Activated CD4-positive, alpha-beta memory T cell treated with anti-CD3 and anti-CD28 coated beads, Interleukin-2, amount 10 ng/mL, durations not matched to agents 7 days and 5 days (primary cell): ENCODE data around the gene RNF44. TPM values are rescaled to one million over a fixed set of nuclear protein-coding genes. Genes with fewer than 3 reads are reported as not detected.

ENCODE experiments used
- CTCF ChIA-PET: fragments of 350-600 bp; sonication (Branson Sonifier 250); formaldehyde crosslinking; loops from one replicate; lab custom pipeline; 2021; ENCODE audit warnings: antibody characterized with exemption, inconsistent platforms; lab: Charles Lee
- POLR2A ChIA-PET: fragments of 350-600 bp; sonication (Branson Sonifier 250); formaldehyde crosslinking; loops from one replicate; lab custom pipeline; 2021; ENCODE audit warnings: antibody characterized with exemption; lab: Charles Lee
- DNase-seq: peaks from one replicate; pipeline ENCODE4 v3.0.0-alpha.2; 2020
- H3K27ac Mint-ChIP-seq: one replicate; pipeline ENCODE4 v1.8.0; 2021; ENCODE audit warnings: mild to moderate bottlenecking, mixed read lengths
- H3K27me3 Mint-ChIP-seq: one replicate; pipeline ENCODE4 v1.8.0; 2021; ENCODE audit warnings: mixed read lengths
- H3K36me3 Mint-ChIP-seq: one replicate; pipeline ENCODE4 v1.8.0; 2021; ENCODE audit warnings: low read depth, mixed read lengths
- H3K4me1 Mint-ChIP-seq: one replicate; pipeline ENCODE4 v1.8.0; 2021; ENCODE audit warnings: mixed read lengths
- H3K4me3 Mint-ChIP-seq: one replicate; pipeline ENCODE4 v1.8.0; 2021; ENCODE audit warnings: mild to moderate bottlenecking, mixed read lengths
- H3K9me3 Mint-ChIP-seq: one replicate; pipeline ENCODE4 v1.8.0; 2021; ENCODE audit warnings: mixed read lengths
- total RNA-seq, 2 experiments: library from RNA; stranded (reverse); gene quantifications; one replicate each; pipeline ENCODE4 v1.2.3, GENCODE V29; 2021

RNF44 gene
- total RNA-seq, 2 experiments from 2014 or later: 142 to 143 TPM

- H3K9me3 Mint-ChIP-seq: no peaks in the 10 kb centered on the region
- peaks cover 60% of the 10 kb centered on the region for H3K4me1 Mint-ChIP-seq
- ChIA-PET CTCF (no interaction called here), POLR2A (interaction anchor here (1.0 to 5.0 kb wide), 5 partner anchors 8 to 179 kb away, joined by 3 to 145 read pairs (median 8); partner anchors contain the start of genes FAF2 and KIAA1191)
- peak overlapping the region; percentile 95 for H3K4me3 Mint-ChIP-seq
- DNase-seq: no peak
- H3K27ac Mint-ChIP-seq: peak overlapping the region; percentile 99
- no peaks in the 10 kb centered on the region for H3K27me3 Mint-ChIP-seq
- H3K36me3 Mint-ChIP-seq: peaks cover 15% of the 10 kb centered on the region
These were observed 3.3 kb upstream of the RNF44 start for GRCh38 chr5:176540476-176540899.

GRCh38 chr5:176538989-176539384 lies 1.8 kb upstream of the RNF44 start:
- H3K4me1 Mint-ChIP-seq: peaks cover 60% of the 10 kb centered on the region
- ChIA-PET POLR2A (interaction anchor here (0.7 to 10.5 kb wide), 5 partner anchors 10 to 177 kb away, joined by 3 to 156 read pairs (median 4); partner anchors contain the start of genes CDHR2, FAF2 and KIAA1191), CTCF (interaction anchor here (1.1 to 6.6 kb wide), 4 partner anchors 8 to 122 kb away, joined by 3 to 73 read pairs (median 6); partner anchors contain the start of gene FAF2)
- no peak overlapping the region for H3K27ac Mint-ChIP-seq
- H3K9me3 Mint-ChIP-seq: no peaks in the 10 kb centered on the region
- peaks cover 21% of the 10 kb centered on the region for H3K36me3 Mint-ChIP-seq
- no peaks in the 10 kb centered on the region for H3K27me3 Mint-ChIP-seq
- no peak overlapping the region for H3K4me3 Mint-ChIP-seq
- no peak for DNase-seq

GRCh38 chr5:176538230-176538988 lies 1.2 kb upstream of the RNF44 start:
- peaks cover 27% of the 10 kb centered on the region for H3K36me3 Mint-ChIP-seq
- H3K9me3 Mint-ChIP-seq: no peaks in the 10 kb centered on the region
- peak overlapping the region; percentile 95 for H3K27ac Mint-ChIP-seq
- H3K27me3 Mint-ChIP-seq: no peaks in the 10 kb centered on the region
- ChIA-PET CTCF (interaction anchor here (1.1 to 6.6 kb wide), 10 partner anchors 9 to 183 kb away, joined by 3 to 73 read pairs (median 5); partner anchors contain the start of genes CLTB and FAF2), POLR2A (interaction anchor here (0.7 to 10.5 kb wide), 14 partner anchors 11 to 176 kb away, joined by 3 to 156 read pairs (median 5); partner anchors contain the start of genes CDHR2, FAF2, HIGD2A and KIAA1191)
- H3K4me1 Mint-ChIP-seq: peaks cover 63% of the 10 kb centered on the region
- peak overlapping the region; percentile 97 for H3K4me3 Mint-ChIP-seq
- no peak for DNase-seq

DNA sequence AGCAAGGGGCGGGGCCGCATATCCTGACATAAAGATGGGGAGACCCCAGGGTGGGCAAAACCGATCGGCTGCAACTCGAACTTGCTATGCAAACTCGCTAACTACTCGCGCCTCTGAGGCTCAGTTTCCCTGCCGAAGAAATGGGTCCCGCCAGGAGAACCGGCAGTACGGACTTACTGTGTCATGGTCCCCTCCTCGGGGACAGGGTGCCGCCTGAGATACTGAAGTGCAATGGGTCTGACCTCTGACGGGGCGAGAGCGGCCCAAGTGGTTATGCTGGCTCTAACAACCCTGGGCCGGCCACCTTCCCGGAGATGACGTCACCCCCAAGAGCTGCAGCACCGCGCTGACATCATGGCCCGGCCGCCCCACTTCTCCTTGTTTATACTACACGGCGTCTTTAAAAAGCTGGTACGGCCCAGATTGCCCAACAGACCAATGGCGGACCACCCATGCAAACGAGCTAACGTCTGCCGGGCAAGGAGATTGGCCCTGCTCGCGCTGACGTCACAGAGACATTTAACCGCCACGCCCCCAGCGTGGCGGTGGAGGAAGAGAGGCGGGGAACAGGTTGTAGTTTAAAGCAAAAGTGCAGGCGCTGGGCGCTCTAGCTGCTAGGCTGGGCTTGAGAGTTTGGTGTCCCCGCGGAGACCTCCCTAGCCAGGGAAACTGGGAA lies 490 bp upstream of the RNF44 start:
- CTCF ChIA-PET: interaction anchor here (1.0 to 6.6 kb wide), 11 partner anchors 8 to 183 kb away, joined by 3 to 73 read pairs (median 5); partner anchors contain the start of genes CLTB, FAF2, HIGD2A and NOP16

DNA sequence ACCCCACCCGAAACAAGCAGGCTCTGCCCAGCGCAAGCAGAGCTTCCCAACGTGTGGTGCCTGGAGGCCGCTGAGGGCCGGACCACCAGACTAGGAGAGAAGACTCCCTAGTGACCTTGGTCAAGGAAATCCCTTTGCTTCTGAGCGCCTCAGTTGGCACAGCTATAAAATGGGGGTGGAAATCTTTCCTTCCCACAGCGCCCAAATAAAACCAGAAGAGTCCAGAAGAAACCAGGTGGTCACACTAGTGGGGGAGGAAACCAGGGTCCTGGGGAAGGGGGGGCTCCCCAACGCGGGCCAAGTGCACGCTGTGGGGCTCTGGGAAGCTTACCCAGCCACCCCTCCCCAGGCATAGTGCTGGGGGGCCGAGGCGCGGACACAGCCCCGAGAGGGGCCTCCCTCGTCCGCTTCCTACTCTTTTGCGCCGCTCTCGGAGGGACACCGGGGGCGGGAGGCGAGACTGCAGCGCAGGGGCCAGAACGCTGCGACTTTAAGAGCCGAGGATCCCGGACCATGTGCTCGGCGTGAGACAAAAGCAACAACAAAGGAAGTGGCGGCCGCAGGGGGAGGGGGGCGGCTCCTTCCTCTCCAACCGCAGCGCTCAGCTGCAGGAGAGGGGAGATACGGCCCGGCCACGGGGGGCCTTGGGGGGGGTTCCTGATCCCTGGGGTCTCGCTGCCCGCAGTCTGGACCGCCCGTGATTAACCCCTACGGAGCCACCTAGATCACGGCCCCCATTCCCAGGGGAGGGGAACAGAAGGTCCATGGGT lies 885 bp downstream of the RNF44 start:
- peak overlapping the region; percentile 97 for H3K4me3 Mint-ChIP-seq
- DNase-seq: peak; percentile 89
- H3K27me3 Mint-ChIP-seq: no peaks in the 10 kb centered on the region
- H3K27ac Mint-ChIP-seq: peak overlapping the region; percentile 95
- POLR2A ChIA-PET: interaction anchor here (0.5 to 10.5 kb wide), 24 partner anchors 7 to 1029 kb away, joined by 3 to 156 read pairs (median 3); partner anchors contain the start of genes CLTB, FAF2, HIGD2A and KIAA1191
- peaks cover 39% of the 10 kb centered on the region for H3K36me3 Mint-ChIP-seq
- CTCF ChIA-PET: interaction anchor here (1.6 to 6.6 kb wide), 5 partner anchors 47 to 120 kb away, joined by 5 to 73 read pairs (median 14); partner anchors contain the start of genes CLTB and FAF2
- H3K4me1 Mint-ChIP-seq: peaks cover 66% of the 10 kb centered on the region
- no peaks in the 10 kb centered on the region for H3K9me3 Mint-ChIP-seq

More for the DNA sequence above, 490 bp upstream of the RNF44 start:
- DNase-seq: peak; percentile 99
- Mint-ChIP-seq H3K27me3 (no peaks in the 10 kb centered on the region), H3K27ac (peak overlapping the region; percentile 95), H3K4me3 (peak overlapping the region; percentile 97), H3K4me1 (peaks cover 71% of the 10 kb centered on the region), H3K36me3 (peaks cover 32% of the 10 kb centered on the region), H3K9me3 (no peaks in the 10 kb centered on the region)
- POLR2A ChIA-PET: interaction anchor here (0.7 to 10.5 kb wide), 23 partner anchors 9 to 176 kb away, joined by 3 to 156 read pairs (median 3); partner anchors contain the start of genes CDHR2, CLTB, FAF2 and HIGD2A

GRCh38 chr5:176535664-176536131 lies 1.5 kb downstream of the RNF44 start:
- H3K4me3 Mint-ChIP-seq: peak overlapping the region; percentile 97
- H3K4me1 Mint-ChIP-seq: peaks cover 65% of the 10 kb centered on the region
- H3K27ac Mint-ChIP-seq: peak overlapping the region; percentile 95
- ChIA-PET CTCF (interaction anchor here (1.7 to 6.6 kb wide), 4 partner anchors 8 to 119 kb away, joined by 8 to 73 read pairs (median 12); partner anchors contain the start of genes CLTB and FAF2), POLR2A (interaction anchor here (0.5 to 10.5 kb wide), 20 partner anchors 7 to 1028 kb away, joined by 3 to 156 read pairs (median 4); partner anchors contain the start of genes CLTB, FAF2, HIGD2A and KIAA1191)
- DNase-seq: no peak
- no peaks in the 10 kb centered on the region for H3K27me3 Mint-ChIP-seq
- no peaks in the 10 kb centered on the region for H3K9me3 Mint-ChIP-seq
- H3K36me3 Mint-ChIP-seq: peaks cover 43% of the 10 kb centered on the region

DNA sequence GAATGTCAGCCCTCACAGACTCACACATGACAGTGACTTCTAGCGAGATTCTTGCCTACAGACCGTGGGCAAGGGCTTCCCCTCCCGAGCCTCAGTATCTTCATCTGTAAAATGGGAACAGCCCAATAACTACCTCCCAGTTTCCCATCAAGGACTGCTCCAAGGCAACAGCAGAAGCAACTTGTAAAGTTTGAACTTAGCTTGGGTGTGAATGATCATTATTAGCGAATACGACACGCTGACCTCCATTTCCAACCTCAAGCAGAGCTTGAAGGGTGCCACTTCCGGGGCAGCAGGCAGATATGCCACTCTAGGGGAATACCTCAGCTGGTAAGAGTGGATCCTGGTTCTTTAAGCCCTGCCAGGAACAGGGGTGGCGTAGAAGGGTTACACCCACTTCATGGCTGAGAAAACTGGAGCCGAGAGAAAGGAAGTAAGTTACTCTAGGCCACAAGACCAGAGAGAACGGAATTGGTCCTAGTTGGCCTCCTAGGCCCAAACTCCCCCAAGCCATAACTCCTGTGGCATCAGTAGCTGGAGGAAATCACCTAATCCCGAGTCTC lies 2.0 kb downstream of the RNF44 start:
- H3K27ac Mint-ChIP-seq: peak overlapping the region; percentile 95
- H3K36me3 Mint-ChIP-seq: peaks cover 46% of the 10 kb centered on the region
- H3K4me1 Mint-ChIP-seq: peaks cover 60% of the 10 kb centered on the region
- peak overlapping the region; percentile 97 for H3K4me3 Mint-ChIP-seq
- no peaks in the 10 kb centered on the region for H3K27me3 Mint-ChIP-seq
- ChIA-PET POLR2A (interaction anchor here (0.5 to 10.5 kb wide), 21 partner anchors 8 to 1027 kb away, joined by 3 to 156 read pairs (median 4); partner anchors contain the start of genes CLTB, FAF2, HIGD2A and KIAA1191), CTCF (interaction anchor here (1.7 to 6.6 kb wide), 4 partner anchors 9 to 119 kb away, joined by 8 to 73 read pairs (median 12); partner anchors contain the start of genes CLTB and FAF2)
- DNase-seq: peak; percentile 64
- H3K9me3 Mint-ChIP-seq: no peaks in the 10 kb centered on the region

DNA sequence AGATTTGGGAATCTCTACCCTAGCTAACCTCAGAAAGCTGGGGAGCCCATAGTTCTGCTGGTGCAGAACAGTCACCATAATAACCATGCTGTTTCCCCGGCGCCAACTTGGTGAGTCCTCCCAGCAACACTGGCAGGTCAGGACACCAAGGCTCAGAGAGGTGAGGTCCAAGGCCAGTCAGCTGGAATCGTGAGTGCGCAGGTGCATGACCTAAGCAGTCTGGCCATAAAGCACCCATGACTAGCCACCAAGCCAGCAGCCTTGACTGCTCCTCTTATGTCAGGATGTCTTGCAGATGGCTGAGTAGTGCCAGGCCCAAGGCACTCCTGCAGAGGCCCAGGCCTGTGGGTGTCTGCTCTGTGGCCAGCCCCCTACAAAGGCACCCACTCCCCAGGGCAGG lies 2.6 kb downstream of the RNF44 start:
- Mint-ChIP-seq H3K27me3 (no peaks in the 10 kb centered on the region), H3K9me3 (no peaks in the 10 kb centered on the region), H3K4me3 (peak overlapping the region; percentile 97), H3K36me3 (peaks cover 49% of the 10 kb centered on the region), H3K4me1 (peaks cover 57% of the 10 kb centered on the region), H3K27ac (peak overlapping the region; percentile 95)
- ChIA-PET POLR2A (interaction anchor here (0.7 to 10.5 kb wide), 13 partner anchors 8 to 173 kb away, joined by 3 to 156 read pairs (median 8); partner anchors contain the start of genes CDHR2, CLTB, FAF2 and HIGD2A), CTCF (interaction anchor here (1.3 to 6.6 kb wide), 6 partner anchors 9 to 118 kb away, joined by 3 to 73 read pairs (median 8); partner anchors contain the start of genes CLTB and FAF2)
- peak; percentile 22 for DNase-seq

GRCh38 chr5:176533894-176534611 lies 3.1 kb downstream of the RNF44 start:
- POLR2A ChIA-PET: interaction anchor here (0.6 to 10.5 kb wide), 19 partner anchors 9 to 1670 kb away, joined by 3 to 156 read pairs (median 4); partner anchors contain the start of genes CDHR2, CLTB, FAF2 and HIGD2A
- peaks cover 58% of the 10 kb centered on the region for H3K4me1 Mint-ChIP-seq
- no peaks in the 10 kb centered on the region for H3K27me3 Mint-ChIP-seq
- DNase-seq: peak; percentile 72
- peaks cover 55% of the 10 kb centered on the region for H3K36me3 Mint-ChIP-seq
- peak overlapping the region; percentile 95 for H3K27ac Mint-ChIP-seq
- CTCF ChIA-PET: interaction anchor here (0.9 to 6.6 kb wide), 9 partner anchors 9 to 118 kb away, joined by 3 to 73 read pairs (median 8); partner anchors contain the start of genes CLTB and FAF2
- H3K4me3 Mint-ChIP-seq: peak overlapping the region; percentile 97
- no peaks in the 10 kb centered on the region for H3K9me3 Mint-ChIP-seq

DNA sequence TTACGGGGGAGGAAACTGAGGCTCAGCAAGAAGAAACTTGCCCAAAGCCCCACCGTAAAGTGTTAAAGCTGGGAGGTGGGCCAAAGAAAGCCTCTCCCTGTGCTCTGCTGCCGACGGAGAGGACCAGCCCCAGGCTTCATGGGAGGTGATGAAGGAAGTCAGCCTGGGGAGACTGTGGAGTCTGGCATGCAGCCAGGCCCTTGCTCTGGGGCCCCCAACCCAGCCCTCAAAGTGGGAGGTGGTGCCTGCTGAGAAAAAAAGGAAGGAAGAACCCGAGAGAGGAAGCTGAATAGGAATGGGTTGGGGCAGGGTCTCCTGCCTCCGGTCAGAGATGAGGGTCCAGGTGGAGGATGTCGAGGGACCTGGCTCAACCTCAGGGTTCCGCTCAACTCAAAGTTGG lies 3.8 kb downstream of the RNF44 start:
- ChIA-PET CTCF (interaction anchor here (0.9 to 6.6 kb wide), 8 partner anchors 10 to 117 kb away, joined by 3 to 73 read pairs (median 8); partner anchors contain the start of genes CLTB and FAF2), POLR2A (interaction anchor here (0.6 to 10.5 kb wide), 18 partner anchors 8 to 1671 kb away, joined by 3 to 156 read pairs (median 5); partner anchors contain the start of genes CDHR2, CLTB, FAF2 and HIGD2A)
- no peak for DNase-seq
- Mint-ChIP-seq H3K4me1 (peaks cover 56% of the 10 kb centered on the region), H3K27ac (peak overlapping the region; percentile 95), H3K4me3 (peak overlapping the region; percentile 97), H3K9me3 (no peaks in the 10 kb centered on the region), H3K36me3 (peaks cover 58% of the 10 kb centered on the region), H3K27me3 (no peaks in the 10 kb centered on the region)
